Adrenal gland (tissue), 5 donors: Measurements from ENCODE around the gene CAMK2G.
"Not testable (repeated sequence)": the region's sequence is repeated elsewhere in the genome, so short reads cannot be mapped to it uniquely, and the experiment has no call there.

Experiments used
- CTCF ChIP-seq, 6 experiments: fragments of 450-650 bp in 4 of 6; fragments of 200-600 bp in 2 of 6; sonication (generic) in 1 of 6; IDR thresholded peaks; 1 replicate in 5 of 6; 2 replicates in 1 of 6; pipeline versions ENCODE4 v1.5.1 to v1.8.0; 2016 to 2021; ENCODE audit warnings: antibody characterized with exemption in 6 of 6, mild to moderate bottlenecking in 2 of 6, moderate library complexity in 1 of 6
- POLR2A ChIP-seq, 2 donors: fragments of 450-650 bp; IDR thresholded peaks; one replicate each; pipeline ENCODE4 v1.6.1; 2017; ENCODE audit warnings: antibody characterized with exemption in 2 of 2, mild to moderate bottlenecking in 2 of 2, moderate library complexity in 1 of 2
- donor health status: DM: no; HTN: no; CAD: no.

- TF ChIP-seq CTCF, POLR2A (IDR thresholded peaks at IDR 0.05): not testable (repeated sequence)
Observed at GRCh38 chr10:73787031-73787800, 87.1 kb downstream of the CAMK2G start.
